Activated CD8-positive, alpha-beta T cell treated with anti-CD3 and anti-CD28 coated beads, Interleukin-2, amount 10 ng/mL, durations not matched to agents 7 days and 5 days (primary cell): ENCODE results near the gene KCNMB2. TPM values are rescaled to one million over a fixed set of nuclear protein-coding genes. Genes with fewer than 3 reads are reported as not detected.

Experiments
- ATAC-seq: fragments of 150-1000 bp; cut with Tn5 transposase; one replicate; pipeline ENCODE4 v1.10.0; 2021; ENCODE audit warnings: moderate library complexity
- CTCF ChIA-PET: fragments of 350-600 bp; sonication (Branson Sonifier 250); formaldehyde crosslinking; loops from one replicate; lab custom pipeline; 2021; ENCODE audit warnings: antibody characterized with exemption; lab: Charles Lee
- POLR2A ChIA-PET: fragments of 350-600 bp; sonication (Branson Sonifier 250); formaldehyde crosslinking; loops from one replicate; lab custom pipeline; 2021; ENCODE audit warnings: antibody characterized with exemption; lab: Charles Lee
- DNase-seq: peaks from one replicate; pipeline ENCODE4 v3.0.0-alpha.2; 2020
- H3K27ac Mint-ChIP-seq: one replicate; pipeline ENCODE4 v1.8.0; 2021; ENCODE audit warnings: mild to moderate bottlenecking, mixed read lengths
- H3K27me3 Mint-ChIP-seq: one replicate; pipeline ENCODE4 v1.8.0; 2021; ENCODE audit warnings: low read depth, mixed read lengths
- H3K36me3 Mint-ChIP-seq: one replicate; pipeline ENCODE4 v1.8.0; 2021; ENCODE audit warnings: low read depth, mixed read lengths
- H3K4me1 Mint-ChIP-seq: one replicate; pipeline ENCODE4 v1.8.0; 2021; ENCODE audit warnings: low read depth, mixed read lengths
- H3K4me3 Mint-ChIP-seq: one replicate; pipeline ENCODE4 v1.8.0; 2021; ENCODE audit warnings: mild to moderate bottlenecking, mixed read lengths
- H3K9me3 Mint-ChIP-seq: one replicate; pipeline ENCODE4 v1.8.0; 2022; ENCODE audit warnings: mixed read lengths; ENCODE audit not compliant: insufficient read depth
- total RNA-seq, 2 experiments: library from RNA; stranded (reverse); gene quantifications; one replicate each; pipeline ENCODE4 v1.2.3, GENCODE V29; 2021

The KCNMB2 gene
- total RNA-seq, 2 experiments from 2014 or later = not detected

GRCh38 chr3:178686826-178687225, 150.6 kb downstream of the KCNMB2 start:
- ChIA-PET CTCF (no interaction called here), POLR2A (no interaction called here)
- H3K27me3 Mint-ChIP-seq = no peaks in the 10 kb centered on the region
- H3K36me3 Mint-ChIP-seq = no peaks in the 10 kb centered on the region
- H3K4me3 Mint-ChIP-seq = no peak overlapping the region
- ATAC-seq (no peak), DNase-seq (no peak)
- no peak overlapping the region for H3K27ac Mint-ChIP-seq
- H3K9me3 Mint-ChIP-seq = no peaks in the 10 kb centered on the region
- H3K4me1 Mint-ChIP-seq = no peaks in the 10 kb centered on the region

GRCh38 chr3:178690571-178690970, 154.3 kb downstream of the KCNMB2 start:
- H3K27ac Mint-ChIP-seq = no peak overlapping the region
- ATAC-seq = no peak
- POLR2A ChIA-PET = no interaction called here
- H3K27me3 Mint-ChIP-seq = no peaks in the 10 kb centered on the region
- H3K36me3 Mint-ChIP-seq = no peaks in the 10 kb centered on the region
- H3K4me1 Mint-ChIP-seq = no peaks in the 10 kb centered on the region
- DNase-seq = no peak
- H3K4me3 Mint-ChIP-seq = no peak overlapping the region
- CTCF ChIA-PET = no interaction called here
- peaks cover 7% of the 10 kb centered on the region for H3K9me3 Mint-ChIP-seq

GRCh38 chr3:178699364-178699763, 163.1 kb downstream of the KCNMB2 start:
- Mint-ChIP-seq H3K4me1 (no peaks in the 10 kb centered on the region), H3K27me3 (no peaks in the 10 kb centered on the region), H3K36me3 (no peaks in the 10 kb centered on the region), H3K9me3 (peaks cover 21% of the 10 kb centered on the region), H3K27ac (no peak overlapping the region), H3K4me3 (no peak overlapping the region)
- CTCF ChIA-PET = no interaction called here
- POLR2A ChIA-PET = no interaction called here
- ATAC-seq = no peak
- DNase-seq = no peak

DNA sequence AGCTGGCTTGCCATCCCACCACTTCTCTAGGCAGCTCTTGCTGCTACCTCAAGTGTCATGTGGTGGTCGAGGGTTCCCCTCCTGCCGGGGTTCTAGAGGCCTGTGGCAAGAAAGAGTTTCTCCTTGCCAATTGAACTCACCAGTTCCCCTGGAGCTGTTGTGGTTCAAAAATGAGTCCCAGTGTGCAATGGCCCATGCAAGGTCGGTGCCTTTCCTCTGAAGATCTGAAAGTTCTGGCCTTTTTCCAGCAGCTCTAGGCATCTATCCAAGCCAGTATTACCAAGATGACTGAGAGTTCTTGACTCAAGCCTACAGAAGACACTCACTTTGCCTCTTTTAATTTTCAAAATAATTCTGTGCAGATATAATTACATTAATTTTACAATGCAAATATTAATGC, 163.6 kb downstream of the KCNMB2 start:
- H3K36me3 Mint-ChIP-seq = no peaks in the 10 kb centered on the region
- peaks cover 21% of the 10 kb centered on the region for H3K9me3 Mint-ChIP-seq
- no peak for DNase-seq
- POLR2A ChIA-PET = no interaction called here
- CTCF ChIA-PET = no interaction called here
- no peak for ATAC-seq
- no peak overlapping the region for H3K27ac Mint-ChIP-seq
- no peaks in the 10 kb centered on the region for H3K27me3 Mint-ChIP-seq
- H3K4me1 Mint-ChIP-seq = no peaks in the 10 kb centered on the region
- no peak overlapping the region for H3K4me3 Mint-ChIP-seq

DNA sequence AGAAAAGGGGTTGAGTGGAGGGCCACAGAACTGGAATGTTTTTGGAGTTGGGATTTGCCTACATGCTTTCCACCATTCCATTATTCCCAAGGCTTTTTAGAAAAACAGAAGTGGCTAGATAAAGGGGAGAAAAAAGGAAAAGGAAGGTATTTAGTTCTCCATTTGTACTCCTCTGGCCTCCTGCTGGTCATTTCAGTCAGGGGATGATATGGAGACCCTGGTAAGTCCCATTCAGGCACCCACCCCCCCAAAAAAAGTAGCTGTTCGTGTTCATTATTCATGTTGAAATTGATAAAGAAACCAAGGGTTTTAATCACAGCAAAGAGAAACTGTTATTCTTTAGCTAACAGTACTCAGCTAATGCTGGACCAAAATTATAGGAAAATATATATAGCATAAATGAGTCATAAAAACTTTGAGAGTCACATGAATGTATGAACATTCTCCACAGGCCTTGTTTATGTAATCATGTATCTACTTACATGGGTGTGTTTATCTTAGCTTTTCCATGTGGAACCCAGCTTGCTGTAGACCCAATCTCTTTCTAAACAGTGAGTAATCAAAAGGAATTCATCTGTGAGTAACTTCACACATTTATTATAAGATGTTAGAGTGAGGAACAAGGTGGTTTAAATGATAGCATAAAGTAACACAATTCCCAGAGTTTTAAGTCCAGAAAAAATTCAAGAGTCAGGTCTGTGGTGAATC, 167.2 kb downstream of the KCNMB2 start:
- Mint-ChIP-seq H3K9me3 (no peaks in the 10 kb centered on the region), H3K4me1 (peaks cover 2% of the 10 kb centered on the region), H3K4me3 (no peak overlapping the region), H3K27ac (no peak overlapping the region), H3K27me3 (no peaks in the 10 kb centered on the region), H3K36me3 (no peaks in the 10 kb centered on the region)
- no peak for ATAC-seq
- CTCF ChIA-PET = no interaction called here
- DNase-seq = no peak
- POLR2A ChIA-PET = no interaction called here

DNA sequence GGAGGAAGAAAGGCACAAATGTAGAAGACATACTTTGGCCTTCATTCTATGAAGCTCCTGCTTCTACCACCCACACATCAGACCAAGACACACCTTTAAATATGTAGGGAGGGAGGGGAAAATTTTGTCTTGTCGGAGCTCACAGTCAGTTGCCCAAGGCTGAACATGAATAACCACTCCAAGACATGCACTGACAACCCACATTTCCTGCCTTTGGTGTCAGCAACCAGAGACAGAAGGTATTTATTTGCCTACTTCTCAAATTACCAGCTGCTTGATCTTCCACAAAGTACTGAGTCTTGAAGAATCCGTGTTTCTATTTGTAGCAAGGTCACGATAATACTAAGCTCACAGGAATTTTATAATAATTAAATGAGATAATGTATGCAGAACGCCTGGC, 169.7 kb downstream of the KCNMB2 start:
- peaks cover 2% of the 10 kb centered on the region for H3K4me1 Mint-ChIP-seq
- H3K27ac Mint-ChIP-seq = no peak overlapping the region
- DNase-seq = no peak
- ChIA-PET POLR2A (no interaction called here), CTCF (no interaction called here)
- ATAC-seq = no peak
- no peaks in the 10 kb centered on the region for H3K27me3 Mint-ChIP-seq
- no peaks in the 10 kb centered on the region for H3K9me3 Mint-ChIP-seq
- H3K4me3 Mint-ChIP-seq = no peak overlapping the region
- H3K36me3 Mint-ChIP-seq = no peaks in the 10 kb centered on the region

DNA sequence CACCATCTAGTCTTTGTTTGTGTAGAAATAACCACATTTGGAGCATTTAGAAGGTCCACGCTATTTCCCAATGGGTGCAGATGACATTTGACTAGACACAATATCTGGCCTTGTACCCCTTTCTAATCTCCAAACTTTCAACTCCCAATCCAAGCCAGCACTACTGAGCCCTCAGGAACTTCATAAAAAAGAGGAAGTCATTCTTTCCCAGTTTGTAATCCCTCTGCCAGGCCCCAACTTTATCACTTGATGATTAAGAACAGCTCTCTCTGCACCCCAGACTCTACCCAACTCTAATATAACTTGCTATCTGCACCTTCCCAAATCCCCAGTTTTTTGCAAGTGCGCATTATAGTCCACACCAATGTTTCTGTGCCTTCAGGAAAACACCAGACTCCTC, 170.2 kb downstream of the KCNMB2 start:
- Mint-ChIP-seq H3K4me1 (peaks cover 2% of the 10 kb centered on the region), H3K36me3 (no peaks in the 10 kb centered on the region), H3K4me3 (no peak overlapping the region), H3K27me3 (no peaks in the 10 kb centered on the region), H3K27ac (no peak overlapping the region), H3K9me3 (no peaks in the 10 kb centered on the region)
- ATAC-seq (no peak), DNase-seq (no peak)
- ChIA-PET POLR2A (no interaction called here), CTCF (no interaction called here)

- no peaks in the 10 kb centered on the region for H3K9me3 Mint-ChIP-seq
- ChIA-PET POLR2A (no interaction called here), CTCF (interaction anchor here (1.0 kb wide), 1 partner anchor 19 kb away, joined by 3 read pairs; no protein-coding TSS in a partner anchor)
- no peak overlapping the region for H3K4me3 Mint-ChIP-seq
- no peaks in the 10 kb centered on the region for H3K36me3 Mint-ChIP-seq
- H3K4me1 Mint-ChIP-seq = peaks cover 2% of the 10 kb centered on the region
- H3K27ac Mint-ChIP-seq = no peak overlapping the region
- ATAC-seq = no peak
- no peak for DNase-seq
- H3K27me3 Mint-ChIP-seq = no peaks in the 10 kb centered on the region
Observed at GRCh38 chr3:178707311-178708031, 171.2 kb downstream of the KCNMB2 start.

- Mint-ChIP-seq H3K9me3 (no peaks in the 10 kb centered on the region), H3K4me1 (peaks cover 2% of the 10 kb centered on the region), H3K27ac (no peak overlapping the region), H3K27me3 (no peaks in the 10 kb centered on the region), H3K36me3 (no peaks in the 10 kb centered on the region), H3K4me3 (no peak overlapping the region)
- CTCF ChIA-PET = no interaction called here
- DNase-seq (no peak), ATAC-seq (no peak)
- POLR2A ChIA-PET = no interaction called here
Observed at GRCh38 chr3:178709051-178709450, 172.8 kb downstream of the KCNMB2 start.

- ATAC-seq = no peak
- H3K27me3 Mint-ChIP-seq = no peaks in the 10 kb centered on the region
- no peaks in the 10 kb centered on the region for H3K4me1 Mint-ChIP-seq
- H3K36me3 Mint-ChIP-seq = no peaks in the 10 kb centered on the region
- CTCF ChIA-PET = no interaction called here
- POLR2A ChIA-PET = no interaction called here
- no peak overlapping the region for H3K4me3 Mint-ChIP-seq
- H3K27ac Mint-ChIP-seq = no peak overlapping the region
- H3K9me3 Mint-ChIP-seq = no peaks in the 10 kb centered on the region
- no peak for DNase-seq
Observed at GRCh38 chr3:178711753-178712152, 175.5 kb downstream of the KCNMB2 start.

DNA sequence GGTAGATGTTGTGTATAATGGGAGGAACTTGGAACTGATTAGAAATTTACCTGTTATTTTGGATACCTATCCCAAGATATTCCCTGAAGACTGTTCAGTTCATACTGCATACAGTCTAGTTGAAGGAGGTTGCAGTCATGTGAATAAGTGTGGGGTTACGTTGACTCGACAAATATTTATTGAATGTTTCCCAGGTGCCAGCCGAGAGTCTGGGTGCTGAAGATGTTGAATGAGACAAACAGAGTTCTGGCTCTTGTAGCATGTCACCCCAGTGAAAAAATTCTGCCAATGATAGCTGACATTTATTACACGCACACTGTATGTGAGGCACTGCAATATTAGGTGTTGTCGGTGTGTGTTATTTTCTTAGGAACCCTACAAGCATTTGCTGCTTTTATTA, 176.0 kb downstream of the KCNMB2 start:
- ATAC-seq (no peak), DNase-seq (no peak)
- CTCF ChIA-PET = no interaction called here
- Mint-ChIP-seq H3K27ac (no peak overlapping the region), H3K27me3 (no peaks in the 10 kb centered on the region), H3K36me3 (no peaks in the 10 kb centered on the region), H3K4me3 (no peak overlapping the region), H3K9me3 (no peaks in the 10 kb centered on the region), H3K4me1 (no peaks in the 10 kb centered on the region)
- POLR2A ChIA-PET = no interaction called here

DNA sequence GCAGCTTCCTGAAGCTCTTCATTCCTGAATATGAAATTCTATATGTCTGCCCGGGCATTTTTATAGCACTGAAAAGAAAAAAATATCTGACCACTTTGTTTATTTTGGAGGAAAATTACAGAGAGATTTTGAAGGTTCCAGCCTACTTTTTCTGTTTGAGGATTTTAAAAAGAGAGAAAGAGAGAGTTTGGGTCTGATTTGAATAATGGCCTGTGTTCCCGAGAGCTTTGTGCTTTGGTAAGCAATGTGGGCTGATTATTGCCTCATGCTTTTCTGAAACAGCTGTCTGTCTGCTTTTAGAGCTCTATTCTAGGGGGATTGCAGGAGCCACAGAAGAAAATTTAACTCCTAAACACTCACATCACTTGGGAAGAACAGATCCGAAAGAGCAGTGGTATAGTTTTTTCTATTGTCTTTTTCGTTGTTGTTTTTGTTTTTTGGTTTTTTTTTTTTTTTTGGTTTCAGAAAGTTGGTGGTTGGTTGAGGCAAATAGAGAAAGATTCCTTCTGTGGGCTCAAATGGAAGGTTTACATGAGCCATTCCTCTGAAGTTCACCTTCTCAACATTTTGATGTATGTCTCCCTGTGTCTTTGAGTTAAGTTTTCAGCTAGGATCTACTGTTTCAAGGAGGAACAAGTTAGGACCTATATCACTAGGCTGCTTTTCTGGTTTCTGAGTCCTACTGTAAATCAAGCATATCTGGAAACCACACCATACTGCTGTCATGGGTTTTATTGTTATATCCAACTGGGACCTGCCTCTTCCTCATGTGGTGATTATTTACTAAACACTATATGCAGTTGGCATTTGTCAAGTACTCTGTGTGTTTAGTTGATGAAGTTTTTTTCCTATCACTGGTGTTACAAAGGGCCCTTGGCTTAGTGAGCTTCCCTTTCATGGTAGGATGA, 178.9 kb downstream of the KCNMB2 start:
- Mint-ChIP-seq H3K4me3 (no peak overlapping the region), H3K4me1 (no peaks in the 10 kb centered on the region), H3K9me3 (no peaks in the 10 kb centered on the region), H3K27ac (no peak overlapping the region), H3K27me3 (no peaks in the 10 kb centered on the region), H3K36me3 (no peaks in the 10 kb centered on the region)
- ATAC-seq = no peak
- no peak for DNase-seq
- CTCF ChIA-PET = no interaction called here
- POLR2A ChIA-PET = no interaction called here
